GM12892 (cell line): ENCODE data around the gene KIF1B.

ENCODE experiments used
- POLR2A ChIP-seq: IDR thresholded peaks from 2 replicates; pipeline ENCODE4 v1.6.1; 2011; ENCODE audit warnings: low read depth, low read length, control low read depth
- POLR2AphosphoS5 ChIP-seq: IDR thresholded peaks from 2 replicates; pipeline ENCODE4 v1.6.1; 2011; ENCODE audit warnings: low read depth, low read length, control low read depth
- TAF1 ChIP-seq: IDR thresholded peaks from 2 replicates; pipeline ENCODE4 v1.6.1; 2011; ENCODE audit warnings: low read depth, mild to moderate bottlenecking, control low read depth, low read length, borderline replicate concordance

- TF ChIP-seq TAF1: no peak
- no peak for TF ChIP-seq POLR2A
- no peak for TF ChIP-seq POLR2AphosphoS5
Measured at GRCh38 chr1:10291705-10292104, 81.3 kb downstream of the KIF1B start.
